B cell (primary cell): Measurements from ENCODE around the gene KLHDC7B. TPM values are rescaled to one million over a fixed set of nuclear protein-coding genes. Genes with fewer than 3 reads are reported as not detected.
A peak's percentile ranks its signal among the peaks of the same experiment; 100 is the strongest.

Experiments
- ATAC-seq: fragments of 200-7000 bp; cut with Tn5 transposase; one replicate; pipeline ENCODE4 v1.10.0; 2021; ENCODE audit warnings: low read depth, mild to moderate bottlenecking, moderate number of reproducible peaks, moderate library complexity
- CTCF ChIA-PET: fragments of 350-600 bp; sonication (Branson Sonifier 250); formaldehyde crosslinking; loops from one replicate; lab custom pipeline; 2021; ENCODE audit warnings: antibody characterized with exemption, inconsistent platforms; lab: Charles Lee
- POLR2A ChIA-PET: fragments of 350-600 bp; sonication (Branson Sonifier 250); formaldehyde crosslinking; loops from one replicate; lab custom pipeline; 2021; ENCODE audit warnings: antibody characterized with exemption; lab: Charles Lee
- DNase-seq: peaks from one replicate; pipeline ENCODE4 v3.0.0; 2013
- H2AFZ ChIP-seq: 2 replicates; pipeline ENCODE4 v1.6.1; 2012; ENCODE audit warnings: mild to moderate bottlenecking, low read depth, low read length; ENCODE audit not compliant: insufficient read depth, poor library complexity, severe bottlenecking
- H3K27ac ChIP-seq, 2 donors: 1 replicate in 1 of 2; 2 replicates in 1 of 2; pipeline ENCODE4 v1.5.1; 2012 to 2013; ENCODE audit warnings: low read length in 2 of 2, mild to moderate bottlenecking in 2 of 2, moderate library complexity in 1 of 2
- H3K27me3 ChIP-seq, 4 experiments: fragments of 200-600 bp in 1 of 4; sonication (generic) in 1 of 4; replicated peaks in 1 of 4; 1 replicate in 2 of 4; 2 replicates in 2 of 4; pipeline versions ENCODE4 v1.6.1 to v1.7.0; 2013 to 2016; ENCODE audit warnings: low read length in 3 of 4, mild to moderate bottlenecking in 2 of 4, mixed read lengths in 1 of 4, moderate library complexity in 1 of 4; ENCODE audit not compliant: insufficient read depth in 4 of 4, control insufficient read depth in 3 of 4; ENCODE audit errors: control extremely low read depth in 1 of 4
- H3K36me3 ChIP-seq, 2 experiments: replicated peaks in 1 of 2; 1 replicate in 1 of 2; 2 replicates in 1 of 2; pipeline versions ENCODE4 v1.6.1 to v1.7.1; 2013; ENCODE audit warnings: low read length in 1 of 2; ENCODE audit not compliant: insufficient read depth in 2 of 2, control insufficient read depth in 1 of 2; ENCODE audit errors: control extremely low read depth in 1 of 2, extremely low read depth in 1 of 2
- H3K4me1 ChIP-seq, 2 donors: fragments of 200-600 bp in 1 of 2; sonication (generic) in 1 of 2; 1 replicate in 1 of 2; 2 replicates in 1 of 2; pipeline versions ENCODE4 v1.5.1 to v1.6.1; 2013 to 2017; ENCODE audit warnings: low read length in 2 of 2; ENCODE audit not compliant: control insufficient read depth in 2 of 2, insufficient read depth in 2 of 2
- H3K4me2 ChIP-seq: replicated peaks from 2 replicates; pipeline ENCODE3; 2012; ENCODE audit warnings: mild to moderate bottlenecking, low read depth, low read length; ENCODE audit not compliant: poor library complexity, severe bottlenecking
- H3K4me3 ChIP-seq, 5 experiments: fragments of 200-600 bp in 1 of 5; sonication (generic) in 1 of 5; 1 replicate in 3 of 5; 2 replicates in 2 of 5; pipeline versions ENCODE4 v1.5.1 to v1.7.0; 2011 to 2016; ENCODE audit warnings: low read length in 4 of 5, mild to moderate bottlenecking in 4 of 5, low read depth in 2 of 5, control low read depth in 1 of 5, moderate library complexity in 1 of 5; ENCODE audit not compliant: insufficient read depth in 1 of 5; ENCODE audit errors: control extremely low read depth in 1 of 5, extremely low read depth in 1 of 5
- H3K79me2 ChIP-seq: fragments of 200-600 bp; sonication (generic); one replicate; pipeline ENCODE4 v1.6.0; 2016; ENCODE audit warnings: low read length; ENCODE audit not compliant: control insufficient read depth, insufficient read depth
- H3K9ac ChIP-seq: fragments of 200-600 bp; sonication (generic); 2 replicates; pipeline ENCODE4 v1.6.1; 2017; ENCODE audit warnings: mild to moderate bottlenecking, low read length, moderate library complexity
- H3K9me3 ChIP-seq, 3 donors: one replicate each; pipeline versions ENCODE4 v1.6.1 to v1.7.1; 2013; ENCODE audit warnings: low read length in 2 of 3; ENCODE audit not compliant: control insufficient read depth in 2 of 3, insufficient read depth in 1 of 3; ENCODE audit errors: control extremely low read depth in 1 of 3
- H4K20me1 ChIP-seq: 2 replicates; pipeline ENCODE4 v1.6.0; 2012; ENCODE audit warnings: mild to moderate bottlenecking, low read length; ENCODE audit not compliant: insufficient read depth, control insufficient read depth, poor library complexity, severe bottlenecking
- H3K27ac Mint-ChIP-seq: one replicate; pipeline ENCODE4 v1.8.0; 2021; ENCODE audit warnings: mixed read lengths
- H3K27me3 Mint-ChIP-seq: one replicate; pipeline ENCODE4 v1.8.0; 2021; ENCODE audit warnings: mixed read lengths
- H3K4me1 Mint-ChIP-seq: one replicate; pipeline ENCODE4 v1.8.0; 2021; ENCODE audit warnings: mixed read lengths
- H3K4me3 Mint-ChIP-seq: one replicate; pipeline ENCODE4 v1.8.0; 2021; ENCODE audit warnings: mixed read lengths
- H3K9me3 Mint-ChIP-seq: one replicate; pipeline ENCODE4 v1.8.0; 2022; ENCODE audit warnings: mixed read lengths; ENCODE audit not compliant: insufficient read depth
- CTCF ChIP-seq: fragments of 200-600 bp; IDR thresholded peaks from one replicate; pipeline ENCODE4 v1.8.0; 2022; ENCODE audit warnings: antibody characterized with exemption, mild to moderate bottlenecking
- EZH2 ChIP-seq: IDR thresholded peaks from 2 replicates; pipeline ENCODE4 v1.6.1; 2012; ENCODE audit warnings: borderline replicate concordance, low read depth, mild to moderate bottlenecking, moderate library complexity, low read length; ENCODE audit not compliant: insufficient read depth, poor library complexity, severe bottlenecking
- WGBS: methylation state at CpG from one replicate; pipeline ENCODE4 v1.1.5; 2013; ENCODE audit warnings: missing lambda C conversion rate; ENCODE audit not compliant: insufficient coverage; 5-methylcytosine and 5-hydroxymethylcytosine counted together
- intact Hi-C: fragments of 100-400 bp; cut with micrococcal nuclease; formaldehyde crosslinking; loops from one replicate; pipeline ENCODE4 v1.10.0; 2022
- polyA plus RNA-seq: library from polyadenylated mRNA; depleted of rRNA; stranded (reverse); fragments of >200 nt; gene quantifications from 2 replicates; pipeline ENCODE4 v1.2.3, GENCODE V29; 2012
- total RNA-seq, 2 donors: library from RNA; stranded (reverse); fragments of 120-200 nt in 1 of 2; gene quantifications; 1 replicate in 1 of 2; 2 replicates in 1 of 2; pipeline versions ENCODE4 v1.2.3 to v1.2.4, GENCODE V29; 2013 to 2022

KLHDC7B gene
- total and polyA plus RNA-seq, 2 donors (not counting 1 experiment from before 2014, with no cell fraction given), result 1.8 to 6.2 TPM

- ATAC-seq (peak; percentile 43), DNase-seq (peak; percentile 93)
- Histone ChIP-seq H3K27me3 (no peaks in the 10 kb centered on the region), H3K4me1 (peaks cover 22 to 71% of the 10 kb centered on the region in 2 donors), H3K36me3 (no peaks in the 10 kb centered on the region), H2AFZ (peak overlapping the region; percentile 62), H3K4me3 (peak overlapping the region; percentile 47 to 95 (median 95)), H4K20me1 (no peaks in the 10 kb centered on the region), H3K9me3 (peaks cover 0 to 9% (median 0%) of the 10 kb centered on the region in 3 donors), H3K4me2 (peak overlapping the region; percentile 84), H3K79me2 (peaks cover 17% of the 10 kb centered on the region), H3K27ac (peak overlapping the region; percentile 99 to 100), H3K9ac (peak overlapping the region; percentile 97)
- Mint-ChIP-seq H3K4me3 (peak overlapping the region; percentile 95), H3K27ac (peak overlapping the region; percentile 99), H3K4me1 (peaks cover 57% of the 10 kb centered on the region), H3K27me3 (no peaks in the 10 kb centered on the region), H3K9me3 (no peaks in the 10 kb centered on the region)
- intact Hi-C loops, result loop anchor here (1.0 kb wide), 3 partner anchors 8 to 90 kb away; partner anchors contain the start of gene SYCE3
- CTCF ChIA-PET, result interaction anchor here (0.8 to 2.1 kb wide), 2 partner anchors 9 to 92 kb away, joined by 3 to 7 read pairs; no protein-coding TSS in a partner anchor
- WGBS, result under 1% methylated on average over 41 of the region's 44 CpGs
- no peak for TF ChIP-seq CTCF
- no peak for TF ChIP-seq EZH2
- POLR2A ChIA-PET, result interaction anchor here (0.6 to 4.6 kb wide), 10 partner anchors 9 to 578 kb away, joined by 4 to 40 read pairs (median 6); partner anchors contain the start of genes LMF2, NCAPH2 and SYCE3
These were observed 14.1 kb upstream of the KLHDC7B start for GRCh38 chr22:50531546-50531961.

DNA sequence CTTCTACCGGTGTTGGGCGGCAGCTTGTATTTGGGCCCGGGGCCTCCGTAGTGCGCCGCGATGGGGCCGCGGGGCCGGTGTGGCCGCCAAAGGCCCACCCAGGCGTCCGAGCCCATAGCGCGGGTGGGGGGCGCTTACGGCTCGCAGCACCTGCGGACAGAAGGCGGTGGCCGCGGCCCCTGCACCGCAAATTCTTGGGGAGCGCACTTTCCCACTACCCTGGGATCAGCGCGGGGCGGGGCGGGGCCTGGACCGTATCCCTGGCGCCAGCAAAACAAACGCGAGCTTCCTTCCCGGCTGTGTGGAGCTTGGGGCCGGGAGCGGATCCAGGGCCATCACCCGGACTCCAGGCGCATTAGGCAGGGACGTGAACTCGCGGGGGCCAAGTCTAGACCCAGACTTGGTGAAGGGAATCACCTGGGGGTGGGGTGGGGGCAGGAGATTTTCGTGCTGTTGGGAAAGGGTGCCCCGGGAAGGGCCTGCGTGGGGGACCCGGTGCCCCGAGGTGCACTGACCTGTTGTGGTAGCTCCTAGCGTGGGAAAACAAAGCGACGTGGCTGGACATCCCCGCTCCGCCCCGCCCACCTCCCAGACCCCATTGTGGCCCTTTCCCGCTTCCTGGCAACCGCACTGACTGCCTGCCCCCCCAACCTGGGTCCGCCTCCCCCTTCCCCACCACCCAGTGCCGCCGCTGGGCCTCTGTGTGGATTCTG, 13.6 kb upstream of the KLHDC7B start:
- Histone ChIP-seq H3K79me2 (peaks cover 17% of the 10 kb centered on the region), H3K4me1 (peaks cover 18 to 65% of the 10 kb centered on the region in 2 donors), H4K20me1 (no peaks in the 10 kb centered on the region), H2AFZ (peak overlapping the region; percentile 62), H3K27me3 (no peaks in the 10 kb centered on the region), H3K36me3 (no peaks in the 10 kb centered on the region), H3K9me3 (peaks cover 0 to 9% (median 0%) of the 10 kb centered on the region in 3 donors), H3K4me2 (peak overlapping the region; percentile 84), H3K4me3 (peak overlapping the region in 4 of 5 experiments; percentile 87 to 95 (median 95)), H3K27ac (peak overlapping the region; percentile 99 to 100), H3K9ac (peak overlapping the region; percentile 97)
- POLR2A ChIA-PET, result interaction anchor here (0.6 to 4.6 kb wide), 10 partner anchors 8 to 578 kb away, joined by 3 to 40 read pairs (median 6); partner anchors contain the start of genes LMF2, NCAPH2 and SYCE3
- H3K27me3 Mint-ChIP-seq, result no peaks in the 10 kb centered on the region
- ATAC-seq (no peak), DNase-seq (no peak)
- peaks cover 51% of the 10 kb centered on the region for H3K4me1 Mint-ChIP-seq
- H3K27ac Mint-ChIP-seq, result peak overlapping the region; percentile 99
- WGBS, result 2% methylated on average over 46 of the region's 56 CpGs
- intact Hi-C loops, result loop anchor here (1.0 kb wide), 3 partner anchors 7 to 89 kb away; partner anchors contain the start of gene SYCE3
- no peak for TF ChIP-seq EZH2
- no peak for TF ChIP-seq CTCF
- CTCF ChIA-PET, result interaction anchor here (0.8 to 2.1 kb wide), 2 partner anchors 9 to 93 kb away, joined by 3 to 7 read pairs; no protein-coding TSS in a partner anchor
- peak overlapping the region; percentile 95 for H3K4me3 Mint-ChIP-seq
- H3K9me3 Mint-ChIP-seq, result no peaks in the 10 kb centered on the region
